CD4-positive, alpha-beta T cell treated with Interleukin-15 for 1 hour (primary cell): ENCODE results near the gene RARA.

Experiments
- DNase-seq: peaks from one replicate; pipeline ENCODE4 v3.0.0-alpha.2; 2020

Gene RARA

DNA sequence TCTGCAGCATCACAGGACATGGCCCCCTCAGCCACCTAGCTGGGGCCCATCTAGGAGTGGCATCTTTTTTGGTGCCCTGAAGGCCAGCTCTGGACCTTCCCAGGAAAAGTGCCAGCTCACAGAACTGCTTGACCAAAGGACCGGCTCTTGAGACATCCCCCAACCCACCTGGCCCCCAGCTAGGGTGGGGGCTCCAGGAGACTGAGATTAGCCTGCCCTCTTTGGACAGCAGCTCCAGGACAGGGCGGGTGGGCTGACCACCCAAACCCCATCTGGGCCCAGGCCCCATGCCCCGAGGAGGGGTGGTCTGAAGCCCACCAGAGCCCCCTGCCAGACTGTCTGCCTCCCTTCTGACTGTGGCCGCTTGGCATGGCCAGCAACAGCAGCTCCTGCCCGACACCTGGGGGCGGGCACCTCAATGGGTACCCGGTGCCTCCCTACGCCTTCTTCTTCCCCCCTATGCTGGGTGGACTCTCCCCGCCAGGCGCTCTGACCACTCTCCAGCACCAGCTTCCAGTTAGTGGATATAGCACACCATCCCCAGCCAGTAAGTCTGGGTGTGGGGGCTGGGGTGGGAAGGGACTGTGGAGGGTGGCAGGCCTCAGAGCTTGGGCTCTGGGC is 22.0 kb downstream of the RARA start:
- DNase-seq, result no peak

DNA sequence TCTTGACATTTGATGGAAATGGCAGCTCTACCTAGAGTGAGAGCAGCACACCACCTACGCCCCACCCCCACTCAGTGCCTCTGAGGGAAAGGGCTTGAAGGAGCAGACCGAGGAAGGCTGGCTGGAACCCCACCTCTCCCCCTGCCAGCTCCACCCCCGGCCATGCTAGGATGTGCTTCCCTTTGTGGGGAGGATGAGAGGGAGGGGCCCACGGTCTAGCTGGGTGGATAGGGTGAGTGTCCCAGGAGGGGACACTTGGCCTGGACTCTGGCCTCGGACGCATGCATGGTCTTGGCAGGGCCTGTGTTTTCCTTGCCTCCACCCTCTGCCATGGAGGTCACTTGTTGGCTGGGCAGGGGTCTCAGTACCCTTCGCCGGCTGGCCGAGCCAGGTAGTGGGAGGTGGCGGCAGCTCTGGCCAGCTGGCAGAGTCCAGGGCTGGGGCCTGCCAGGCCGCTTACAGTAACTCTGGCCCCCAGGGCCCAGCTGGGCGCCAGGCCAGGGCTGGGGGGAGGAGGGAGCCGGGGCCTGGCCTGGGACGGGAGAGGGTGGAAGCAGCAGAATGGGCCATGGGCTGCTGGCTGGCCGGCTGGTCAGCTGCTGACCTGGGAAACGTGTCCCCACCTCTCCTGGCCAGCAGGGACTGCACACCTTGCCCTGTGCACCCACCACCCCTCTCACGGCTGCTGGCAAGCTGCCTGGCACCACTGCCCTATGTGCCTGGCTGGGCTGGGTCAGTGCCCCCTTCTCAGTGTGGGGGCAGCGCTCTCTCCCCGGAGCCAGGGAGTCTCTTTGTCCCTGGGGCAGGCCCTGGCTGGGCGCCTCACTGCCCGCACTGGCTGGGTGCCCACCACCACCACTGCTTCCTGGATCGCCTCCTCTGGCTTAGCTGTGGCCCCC is 23.0 kb downstream of the RARA start:
- no peak for DNase-seq

DNA sequence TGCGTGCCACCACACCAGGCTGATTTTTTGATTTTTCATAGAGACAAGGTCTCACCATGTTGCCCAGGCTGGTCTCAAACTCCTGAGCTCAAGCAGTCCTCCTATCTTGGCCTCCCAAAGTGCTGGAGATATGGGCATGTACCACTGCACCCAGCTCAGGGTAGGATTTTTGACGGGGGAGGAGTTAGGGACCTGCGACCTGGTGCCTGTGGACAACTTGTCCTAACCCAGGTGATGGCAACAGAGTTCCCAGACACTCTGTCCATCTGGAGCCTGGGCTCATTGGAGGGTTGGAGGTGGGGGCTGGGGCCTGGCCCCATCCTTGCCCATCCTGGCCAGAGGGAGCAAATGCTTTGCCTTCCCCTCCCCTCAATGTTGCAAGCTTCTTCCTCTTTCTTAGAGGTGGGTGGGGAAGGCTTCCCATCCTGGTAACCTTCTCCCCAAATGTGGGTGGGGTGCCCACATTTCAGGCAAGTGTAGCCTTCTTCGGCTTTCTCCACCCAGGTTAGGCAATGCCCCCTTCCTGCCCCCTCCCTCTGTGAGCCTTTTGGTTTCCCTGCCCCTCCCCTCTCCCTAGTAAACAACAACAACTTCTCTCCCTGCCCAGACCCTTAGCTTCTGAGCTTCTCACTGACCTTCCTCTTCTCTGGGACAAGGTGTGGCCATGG is 24.9 kb downstream of the RARA start:
- no peak for DNase-seq

DNA sequence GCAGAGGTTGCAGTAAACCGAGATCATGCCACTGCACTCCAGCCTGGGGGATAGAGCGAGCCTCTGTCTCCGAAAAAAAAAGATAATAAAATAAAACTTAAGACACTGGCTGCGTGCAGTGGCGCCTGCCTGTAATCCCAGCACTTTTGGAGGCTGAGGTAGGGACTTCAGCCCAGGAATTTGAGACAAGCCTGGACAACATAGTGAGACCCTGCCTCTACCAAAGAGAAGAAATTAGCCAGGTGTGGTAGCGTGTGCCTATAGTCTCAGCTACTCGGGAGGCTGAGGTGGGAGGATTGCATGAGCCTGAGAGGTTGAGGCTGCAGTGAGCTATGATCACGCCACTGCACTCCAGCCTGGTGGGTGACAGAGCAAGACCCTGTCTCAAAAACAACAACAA is 26.6 kb downstream of the RARA start:
- no peak for DNase-seq

DNA sequence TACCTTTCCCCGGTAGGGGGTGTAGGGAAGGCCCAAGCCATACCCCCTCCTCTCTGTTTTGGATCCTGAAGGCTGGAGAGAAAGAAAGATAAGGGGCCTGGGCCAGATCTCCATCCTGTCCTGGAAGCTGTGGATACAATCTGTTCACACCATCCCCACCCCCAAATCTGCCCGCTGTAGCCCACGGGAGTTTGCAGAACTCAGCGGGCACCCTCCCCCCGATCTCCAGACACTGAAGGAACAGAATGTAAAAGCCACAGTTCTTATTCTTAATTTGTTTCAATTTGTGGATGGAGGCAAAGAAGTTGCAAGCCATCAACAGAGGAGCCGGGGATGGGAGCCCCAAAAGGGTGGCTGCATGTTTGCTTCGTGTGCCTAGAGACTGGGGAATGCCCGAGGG is 28.4 kb downstream of the RARA start:
- DNase-seq, result no peak

DNA sequence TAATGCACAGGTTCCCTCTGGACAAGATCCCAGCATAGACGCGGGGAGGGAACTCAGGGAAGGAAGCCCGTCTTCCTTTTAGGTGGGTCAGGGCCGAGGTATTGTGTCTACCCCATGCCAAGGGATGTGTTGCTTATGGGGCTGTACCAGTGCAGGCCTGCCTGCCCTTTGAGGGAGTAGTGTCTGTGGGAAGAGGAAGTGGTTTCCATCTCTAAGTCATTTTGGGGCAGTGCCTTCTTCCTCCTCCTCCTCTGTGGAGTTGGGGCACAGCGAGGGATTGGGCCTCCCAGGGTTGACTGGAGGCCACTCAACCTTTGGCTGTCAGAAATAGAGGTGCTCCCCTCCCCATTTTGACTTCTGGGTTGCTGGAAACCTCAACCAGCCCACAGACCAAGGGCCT is 29.1 kb downstream of the RARA start:
- no peak for DNase-seq

DNA sequence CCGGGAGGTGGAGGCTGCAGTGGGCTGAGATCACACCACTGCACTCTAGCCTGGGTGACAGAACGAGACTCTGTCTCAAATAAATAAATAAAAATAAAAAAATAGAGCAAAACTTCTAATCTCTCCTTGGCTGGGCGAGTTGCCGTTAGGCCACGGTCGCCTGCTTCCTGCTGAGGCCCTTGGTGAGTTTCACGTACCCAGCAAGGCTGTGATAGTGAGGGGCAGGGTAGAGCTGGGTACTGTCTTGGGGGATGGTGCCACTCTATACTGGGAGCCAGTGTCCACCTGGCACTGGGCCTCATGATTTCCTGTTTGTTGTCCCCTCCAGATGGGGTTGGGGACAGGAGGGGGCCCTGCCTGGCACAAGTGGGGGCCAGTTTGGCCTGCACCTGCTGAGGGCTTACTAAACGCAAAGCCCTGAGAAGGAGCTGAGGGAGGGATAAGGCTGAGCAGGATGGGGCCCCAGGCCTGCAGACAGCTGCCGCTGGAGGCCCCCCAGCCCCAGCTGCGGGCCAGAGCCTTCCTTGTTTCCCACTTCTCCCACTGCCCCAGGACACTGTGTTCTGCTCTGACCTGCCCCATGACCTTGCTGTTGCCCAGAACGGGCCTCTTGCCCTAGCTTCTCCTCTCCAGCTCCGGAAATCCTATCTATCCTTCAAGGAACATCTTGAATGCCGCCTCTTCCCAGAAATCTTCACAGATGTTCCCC is 30.1 kb downstream of the RARA start:
- no peak for DNase-seq

DNA sequence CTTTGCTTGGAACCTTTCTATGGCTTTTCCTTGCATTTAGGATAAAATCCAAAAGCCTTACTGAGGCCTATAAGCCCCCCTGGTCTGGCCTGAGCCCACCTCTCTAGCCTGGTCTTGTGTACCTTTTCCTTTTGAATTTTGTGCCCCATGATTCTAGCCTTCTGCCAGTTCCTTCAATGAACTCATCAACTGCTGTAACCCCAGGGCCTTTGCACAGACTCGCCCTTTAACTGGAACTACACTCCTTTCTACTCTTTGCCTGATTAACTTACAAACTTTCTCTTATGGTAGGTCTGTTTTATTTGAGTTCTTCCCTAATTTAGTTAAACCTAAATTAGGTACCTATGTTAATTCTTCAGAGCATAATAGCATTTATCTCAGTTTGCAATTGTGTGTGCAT is 31.3 kb downstream of the RARA start:
- DNase-seq, result no peak

DNA sequence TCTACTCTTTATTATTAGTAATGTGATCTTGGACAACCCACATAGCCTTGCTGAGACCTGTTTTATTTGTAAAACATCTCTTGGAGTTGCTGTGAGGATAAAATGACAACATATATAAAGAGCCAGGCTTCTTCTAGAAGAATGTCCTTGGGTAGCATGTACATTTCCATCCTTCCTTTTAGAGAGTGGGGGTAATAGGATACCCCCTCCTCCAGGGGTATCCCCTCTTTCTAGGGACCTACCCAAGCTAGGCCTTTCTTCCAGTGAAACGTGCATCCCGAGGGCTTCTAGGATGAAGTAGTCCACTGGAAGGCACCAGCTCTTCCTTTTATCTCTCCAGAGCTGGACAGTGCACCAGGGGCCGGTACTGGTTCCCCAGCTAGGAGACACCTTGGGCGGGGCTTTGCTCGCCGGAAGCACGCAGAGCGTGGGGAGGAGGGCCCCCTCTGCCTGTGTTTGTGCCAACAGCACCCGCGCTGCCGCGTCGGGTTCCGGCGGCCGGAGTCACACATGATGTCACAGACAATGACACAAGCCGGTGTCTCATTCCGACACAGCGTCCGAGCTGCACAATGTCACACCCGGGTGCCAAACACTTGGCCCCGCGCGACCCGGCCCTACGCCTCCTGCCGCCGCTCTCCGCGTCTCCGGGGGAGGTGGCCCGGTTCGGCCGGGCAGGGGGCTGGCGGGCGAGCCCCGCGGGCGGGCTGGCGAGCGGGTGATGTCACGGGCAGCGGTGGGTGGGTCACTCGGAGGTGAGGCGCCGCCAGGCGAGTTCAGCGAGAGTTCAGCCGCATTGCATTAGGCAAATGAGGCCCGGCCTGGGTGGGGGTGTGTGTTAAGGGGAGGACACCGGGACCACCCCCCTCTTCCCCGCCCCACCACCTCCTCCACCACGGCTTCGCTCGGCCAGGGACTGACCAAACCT is 32.2 kb downstream of the RARA start:
- peak; percentile 96 for DNase-seq

DNA sequence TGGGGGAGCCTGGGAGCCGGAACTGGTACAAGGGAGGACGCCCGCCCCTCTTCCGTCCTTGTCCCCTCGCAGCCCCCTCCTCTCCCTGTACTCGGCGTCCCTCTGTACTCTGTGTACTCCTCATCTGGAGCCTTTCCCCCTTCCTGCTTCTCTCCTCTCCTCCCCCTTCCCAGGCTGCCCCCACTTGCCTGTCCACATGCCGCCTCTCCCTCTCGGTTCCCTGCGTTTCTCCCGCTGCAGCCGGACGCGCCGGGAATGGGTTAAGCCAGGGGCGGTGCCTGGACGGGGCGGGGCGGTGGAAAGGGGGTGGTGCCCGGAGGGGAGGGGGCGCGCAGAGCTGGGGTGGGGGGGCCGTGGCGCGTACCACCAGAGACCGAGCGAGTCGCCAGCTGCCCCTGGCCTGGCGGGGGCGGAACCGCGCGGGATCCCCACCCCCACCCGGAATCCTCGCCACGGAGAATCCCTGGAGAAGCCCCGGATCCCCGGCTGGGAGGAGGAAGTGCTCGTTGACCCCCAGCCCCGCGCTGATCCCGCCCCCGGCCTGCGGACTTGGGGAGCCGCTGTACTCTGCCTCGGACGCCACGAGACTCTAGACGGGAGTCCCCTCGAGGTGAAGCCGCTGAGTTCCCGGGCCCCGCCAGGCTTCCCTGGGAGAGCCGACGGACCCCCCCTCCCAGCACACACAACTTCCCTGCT is 33.0 kb downstream of the RARA start:
- peak; percentile 68 for DNase-seq

DNA sequence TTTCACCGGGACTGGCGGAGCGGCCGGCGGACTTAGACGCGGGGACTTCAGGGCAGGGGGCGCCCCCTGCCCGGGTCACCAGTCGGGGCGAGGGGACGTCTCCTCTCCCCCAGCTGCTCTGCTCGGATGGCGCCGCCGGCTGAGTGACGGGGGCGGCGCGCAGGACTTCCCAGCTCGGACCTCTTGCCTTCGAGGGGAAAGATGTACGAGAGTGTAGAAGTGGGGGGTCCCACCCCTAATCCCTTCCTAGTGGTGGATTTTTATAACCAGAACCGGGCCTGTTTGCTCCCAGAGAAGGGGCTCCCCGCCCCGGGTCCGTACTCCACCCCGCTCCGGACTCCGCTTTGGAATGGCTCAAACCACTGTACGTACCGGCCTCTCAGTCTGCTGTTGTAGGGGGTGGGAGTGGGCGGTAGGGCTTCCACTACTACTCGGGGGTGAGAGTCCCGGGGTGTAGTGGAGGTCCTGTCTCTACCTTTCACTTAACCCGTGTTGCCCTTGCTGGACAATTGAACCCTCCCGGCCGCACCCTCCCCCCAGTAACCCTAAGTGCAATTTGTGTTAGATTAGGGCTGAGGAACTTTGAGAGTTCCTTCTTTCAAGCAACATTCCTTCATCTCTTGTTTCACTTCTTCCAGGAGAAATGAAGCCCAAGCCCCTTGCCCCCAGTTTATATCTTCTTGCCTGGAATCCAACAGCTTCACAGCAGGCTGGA is 33.7 kb downstream of the RARA start:
- DNase-seq, result no peak

DNA sequence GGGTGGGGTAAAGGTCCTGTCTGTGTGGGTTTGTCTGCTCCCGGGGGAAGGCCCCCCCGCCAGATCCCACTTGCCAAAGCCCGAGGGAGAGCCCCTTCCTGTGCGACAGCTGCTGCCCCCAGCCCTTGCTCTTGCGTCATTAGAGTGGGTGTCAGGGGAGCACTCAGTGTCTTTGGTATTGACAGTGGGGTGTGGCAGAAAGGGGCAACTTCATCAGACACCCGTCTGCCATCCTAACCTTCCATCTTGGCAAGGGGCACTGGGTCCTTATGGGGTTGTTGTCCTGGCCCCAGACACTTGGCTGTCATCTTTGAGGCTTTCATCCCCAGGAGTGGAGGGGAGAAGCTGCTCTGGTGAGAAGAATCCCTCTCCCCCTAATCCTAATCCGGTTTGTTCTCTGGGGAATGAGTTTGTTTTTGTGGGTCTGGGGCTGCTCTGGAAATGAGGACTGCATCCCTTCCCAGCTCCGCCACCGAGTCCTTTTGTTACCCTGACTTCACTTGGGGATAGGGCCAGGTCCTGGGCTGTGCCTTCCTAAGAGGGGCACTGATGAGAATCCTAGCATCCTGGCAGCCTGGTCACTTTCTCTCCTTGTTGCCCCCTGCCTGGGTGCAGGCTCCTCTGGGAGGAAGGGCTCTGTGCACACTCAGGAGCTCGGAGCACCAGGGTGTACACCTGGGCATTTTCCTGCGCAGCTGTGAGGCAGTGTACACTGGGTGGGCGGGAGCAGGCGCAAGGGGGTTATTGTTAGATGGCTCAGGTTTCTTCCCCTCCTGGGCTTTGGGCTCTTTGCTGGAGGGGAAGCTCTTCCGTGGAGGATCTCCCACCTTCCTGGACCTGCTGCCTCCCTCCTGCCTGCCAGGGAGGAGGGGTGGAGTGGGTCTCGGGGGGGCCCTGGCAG is 34.5 kb downstream of the RARA start:
- peak; percentile 76 for DNase-seq

DNA sequence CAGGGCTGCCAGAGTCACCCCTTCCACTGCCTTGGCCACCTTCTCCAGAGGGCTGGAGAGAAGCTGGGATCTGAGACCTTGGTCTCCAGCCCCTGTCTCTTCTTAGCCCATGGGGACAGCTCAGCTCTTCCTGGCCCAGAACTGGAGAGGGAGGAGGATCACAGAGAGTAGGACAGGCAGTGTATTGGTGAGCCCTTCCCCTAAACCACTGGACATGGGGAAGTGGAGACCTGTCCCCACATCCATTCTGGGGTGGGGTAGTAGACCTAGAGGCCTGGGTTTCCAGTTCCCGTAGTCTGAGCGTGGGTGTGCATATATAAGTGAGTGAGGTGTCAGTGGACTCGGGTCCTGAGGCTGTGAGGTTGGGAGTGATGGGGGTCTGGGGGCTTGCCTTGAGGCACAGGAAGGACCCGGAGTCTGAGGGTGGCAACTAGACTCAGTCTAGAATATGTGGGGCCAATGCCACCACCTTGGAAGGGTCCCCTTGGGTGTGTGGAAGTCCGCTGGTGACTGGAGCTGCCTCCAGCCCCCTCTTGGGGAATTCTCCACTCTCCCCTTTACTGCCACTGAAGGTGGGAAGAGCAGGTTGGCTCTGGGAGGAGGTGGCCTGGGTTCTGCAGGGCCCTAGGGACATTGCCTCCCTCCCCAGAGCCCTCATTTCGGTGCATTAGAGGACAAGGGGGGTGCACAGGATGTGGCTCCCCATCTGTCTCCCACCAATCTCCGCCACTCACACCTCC is 35.6 kb downstream of the RARA start:
- DNase-seq, result no peak

DNA sequence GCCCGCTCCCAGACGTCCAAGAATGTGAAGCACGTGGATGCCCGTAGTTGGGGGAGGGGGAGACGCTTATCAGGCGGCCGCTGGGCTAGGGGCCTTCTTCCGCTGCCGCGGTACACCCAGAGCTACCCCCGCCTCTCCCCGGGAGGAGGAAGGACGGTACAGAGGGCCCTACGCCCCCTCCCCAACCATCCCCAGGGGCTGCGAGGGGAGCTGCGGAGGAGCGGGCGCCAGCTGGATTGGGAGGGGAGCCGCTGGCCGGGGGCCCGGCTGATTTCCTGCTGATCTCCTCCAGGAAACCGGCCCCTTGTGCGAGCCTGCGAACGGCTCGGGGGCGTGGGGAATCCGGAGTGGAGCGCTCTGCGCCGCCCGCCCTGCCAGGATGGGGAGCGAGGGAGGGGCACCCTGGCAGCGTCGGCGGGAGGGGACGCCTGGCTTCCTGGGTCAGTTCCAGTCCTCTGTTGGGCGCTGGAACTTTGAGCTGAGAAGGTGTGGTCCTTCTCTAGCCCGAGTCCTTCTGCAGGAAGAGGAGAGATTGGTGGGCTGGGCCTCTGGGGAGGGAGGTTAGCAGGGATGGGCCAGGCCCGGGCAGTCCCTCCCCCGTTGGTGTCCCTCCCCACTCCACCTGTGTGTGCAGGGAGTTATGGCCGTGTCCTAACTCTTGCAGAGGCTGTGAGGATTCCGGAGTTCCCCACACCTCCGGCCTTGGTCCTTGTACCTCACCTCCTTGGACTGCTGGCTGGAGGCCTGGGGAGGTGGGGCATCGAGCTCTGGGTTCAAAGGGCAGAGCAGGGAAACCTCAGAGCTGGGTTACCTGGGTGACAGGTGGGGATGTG is 36.4 kb downstream of the RARA start:
- DNase-seq, result peak; percentile 57

DNA sequence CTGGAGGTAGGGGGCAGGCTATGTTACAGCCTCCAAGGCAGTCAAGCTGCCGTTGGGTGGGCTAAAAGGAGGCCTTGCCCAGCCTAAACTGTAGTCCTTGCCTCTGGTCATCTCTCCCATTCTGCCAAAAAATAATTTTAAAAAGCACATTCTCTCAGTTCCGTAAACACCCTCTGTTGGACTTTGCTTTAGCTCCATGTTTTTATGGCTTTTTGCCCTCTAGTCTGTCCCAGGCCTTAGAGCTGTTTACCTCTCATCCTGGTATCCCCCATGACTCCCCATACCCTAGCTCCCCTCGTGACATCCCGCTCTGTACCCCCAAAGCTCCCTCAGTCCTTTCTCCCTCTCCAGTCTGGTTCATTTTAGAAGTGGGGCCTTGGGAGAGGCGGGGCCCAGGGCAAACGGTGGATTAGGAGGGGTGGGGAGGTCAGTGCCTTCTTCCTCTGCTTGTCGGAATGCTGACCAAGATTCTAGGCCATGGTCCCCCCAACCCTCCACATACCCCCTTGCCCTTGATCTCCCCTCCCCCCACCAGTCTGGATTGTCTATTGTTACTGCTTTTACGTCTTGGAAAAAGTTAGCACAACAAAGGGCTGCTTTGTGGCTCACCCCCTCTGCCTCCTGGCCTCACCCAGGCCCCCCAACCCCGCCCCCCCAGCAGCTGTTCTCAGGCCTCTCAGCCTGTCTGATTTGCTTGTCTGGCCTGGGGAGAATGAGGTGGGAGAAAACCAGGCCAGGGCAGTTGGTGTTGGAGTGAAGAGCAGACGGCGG is 37.2 kb downstream of the RARA start:
- DNase-seq, result no peak

DNA sequence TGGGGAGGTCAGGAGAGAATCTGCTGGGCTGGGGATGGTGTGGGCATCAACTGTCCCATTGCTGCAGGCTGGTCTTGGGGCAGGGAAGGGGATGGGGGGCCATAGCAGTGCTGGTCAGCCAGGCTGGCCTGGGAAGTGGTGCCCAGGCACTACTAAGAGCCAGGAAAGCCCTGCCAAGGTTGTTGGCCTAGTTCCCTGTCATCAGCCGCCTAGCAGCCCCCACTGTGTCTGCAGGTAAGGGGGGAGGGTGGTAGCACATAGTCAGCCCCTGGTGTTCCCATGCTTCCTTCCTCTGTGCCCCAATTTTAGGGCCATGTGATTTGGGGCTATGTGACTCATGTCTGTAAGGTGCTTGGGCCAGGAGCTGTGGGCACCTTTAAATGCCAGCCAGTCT is 37.8 kb downstream of the RARA start:
- DNase-seq, result peak; percentile 40
